ENCODE results near the gene NHLRC4.

DNA sequence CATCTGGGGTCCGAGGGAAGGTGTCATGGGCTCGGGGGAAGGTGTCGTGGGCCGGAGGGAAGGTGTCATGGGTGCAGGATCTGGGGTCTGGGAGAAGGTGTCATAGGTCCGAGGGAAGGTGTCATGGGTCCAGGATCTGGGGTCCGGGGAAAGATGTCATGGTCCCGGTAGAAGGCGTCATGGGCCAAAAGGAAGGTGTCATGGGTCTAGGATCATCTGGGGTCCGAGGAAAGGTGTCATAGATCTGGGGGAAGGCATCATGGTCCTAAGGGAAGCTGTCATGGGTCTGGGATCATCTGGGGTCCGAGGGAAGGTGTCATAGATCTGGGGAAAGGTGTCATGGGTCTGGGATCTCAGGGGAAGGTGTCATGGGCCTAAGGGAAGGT is 24.0 kb downstream of the NHLRC4 start:
- TF ChIP-seq CTCF (IDR thresholded peaks at IDR 0.05) (no peak), POLR2AphosphoS5 (IDR thresholded peaks at IDR 0.05; ENCODE audit: low read depth, low read length) (no peak)
- TF ChIP-seq, protein P1, sequence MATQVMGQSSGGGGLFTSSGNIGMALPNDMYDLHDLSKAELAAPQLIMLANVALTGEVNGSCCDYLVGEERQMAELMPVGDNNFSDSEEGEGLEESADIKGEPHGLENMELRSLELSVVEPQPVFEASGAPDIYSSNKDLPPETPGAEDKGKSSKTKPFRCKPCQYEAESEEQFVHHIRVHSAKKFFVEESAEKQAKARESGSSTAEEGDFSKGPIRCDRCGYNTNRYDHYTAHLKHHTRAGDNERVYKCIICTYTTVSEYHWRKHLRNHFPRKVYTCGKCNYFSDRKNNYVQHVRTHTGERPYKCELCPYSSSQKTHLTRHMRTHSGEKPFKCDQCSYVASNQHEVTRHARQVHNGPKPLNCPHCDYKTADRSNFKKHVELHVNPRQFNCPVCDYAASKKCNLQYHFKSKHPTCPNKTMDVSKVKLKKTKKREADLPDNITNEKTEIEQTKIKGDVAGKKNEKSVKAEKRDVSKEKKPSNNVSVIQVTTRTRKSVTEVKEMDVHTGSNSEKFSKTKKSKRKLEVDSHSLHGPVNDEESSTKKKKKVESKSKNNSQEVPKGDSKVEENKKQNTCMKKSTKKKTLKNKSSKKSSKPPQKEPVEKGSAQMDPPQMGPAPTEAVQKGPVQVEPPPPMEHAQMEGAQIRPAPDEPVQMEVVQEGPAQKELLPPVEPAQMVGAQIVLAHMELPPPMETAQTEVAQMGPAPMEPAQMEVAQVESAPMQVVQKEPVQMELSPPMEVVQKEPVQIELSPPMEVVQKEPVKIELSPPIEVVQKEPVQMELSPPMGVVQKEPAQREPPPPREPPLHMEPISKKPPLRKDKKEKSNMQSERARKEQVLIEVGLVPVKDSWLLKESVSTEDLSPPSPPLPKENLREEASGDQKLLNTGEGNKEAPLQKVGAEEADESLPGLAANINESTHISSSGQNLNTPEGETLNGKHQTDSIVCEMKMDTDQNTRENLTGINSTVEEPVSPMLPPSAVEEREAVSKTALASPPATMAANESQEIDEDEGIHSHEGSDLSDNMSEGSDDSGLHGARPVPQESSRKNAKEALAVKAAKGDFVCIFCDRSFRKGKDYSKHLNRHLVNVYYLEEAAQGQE (IDR thresholded peaks at IDR 0.05; ENCODE audit: insufficient read depth in 1 of 2, low read depth in 2 of 2, low read length in 1 of 2): no peak
